ENCODE data around the gene SULT2A1.

Gene SULT2A1

DNA sequence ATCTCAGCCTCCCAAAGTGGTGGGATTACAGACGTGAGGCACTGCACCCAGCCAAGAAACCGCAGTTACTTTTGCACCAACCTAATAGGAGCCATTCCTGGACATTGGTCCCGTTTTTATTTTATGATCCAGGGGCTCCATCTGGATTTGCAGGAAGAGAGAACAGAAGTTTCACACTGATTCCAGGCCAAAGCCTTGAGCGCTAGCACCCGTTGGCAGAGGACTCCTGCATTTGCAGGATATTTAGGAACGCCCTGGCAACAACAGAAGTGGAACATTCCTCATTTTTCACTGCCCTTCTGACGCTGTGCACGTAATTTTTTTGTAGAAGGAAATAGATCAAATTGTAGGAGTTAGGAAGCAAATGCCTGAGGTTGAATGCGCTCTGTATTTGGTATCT lies 11.7 kb upstream of the SULT2A1 start:
- TF ChIP-seq, protein P1, sequence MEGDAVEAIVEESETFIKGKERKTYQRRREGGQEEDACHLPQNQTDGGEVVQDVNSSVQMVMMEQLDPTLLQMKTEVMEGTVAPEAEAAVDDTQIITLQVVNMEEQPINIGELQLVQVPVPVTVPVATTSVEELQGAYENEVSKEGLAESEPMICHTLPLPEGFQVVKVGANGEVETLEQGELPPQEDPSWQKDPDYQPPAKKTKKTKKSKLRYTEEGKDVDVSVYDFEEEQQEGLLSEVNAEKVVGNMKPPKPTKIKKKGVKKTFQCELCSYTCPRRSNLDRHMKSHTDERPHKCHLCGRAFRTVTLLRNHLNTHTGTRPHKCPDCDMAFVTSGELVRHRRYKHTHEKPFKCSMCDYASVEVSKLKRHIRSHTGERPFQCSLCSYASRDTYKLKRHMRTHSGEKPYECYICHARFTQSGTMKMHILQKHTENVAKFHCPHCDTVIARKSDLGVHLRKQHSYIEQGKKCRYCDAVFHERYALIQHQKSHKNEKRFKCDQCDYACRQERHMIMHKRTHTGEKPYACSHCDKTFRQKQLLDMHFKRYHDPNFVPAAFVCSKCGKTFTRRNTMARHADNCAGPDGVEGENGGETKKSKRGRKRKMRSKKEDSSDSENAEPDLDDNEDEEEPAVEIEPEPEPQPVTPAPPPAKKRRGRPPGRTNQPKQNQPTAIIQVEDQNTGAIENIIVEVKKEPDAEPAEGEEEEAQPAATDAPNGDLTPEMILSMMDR (IDR thresholded peaks at IDR 0.05; ENCODE audit: borderline replicate concordance, control extremely low read depth, extremely low read depth, insufficient read depth, missing control alignments): no peak
- in situ Hi-C loops (cut with MboI; ENCODE audit: low sequenced_read_pairs, unreplicated experiment): no loop called here
- no peak for DNase-seq (ENCODE audit: low spot score)

DNA sequence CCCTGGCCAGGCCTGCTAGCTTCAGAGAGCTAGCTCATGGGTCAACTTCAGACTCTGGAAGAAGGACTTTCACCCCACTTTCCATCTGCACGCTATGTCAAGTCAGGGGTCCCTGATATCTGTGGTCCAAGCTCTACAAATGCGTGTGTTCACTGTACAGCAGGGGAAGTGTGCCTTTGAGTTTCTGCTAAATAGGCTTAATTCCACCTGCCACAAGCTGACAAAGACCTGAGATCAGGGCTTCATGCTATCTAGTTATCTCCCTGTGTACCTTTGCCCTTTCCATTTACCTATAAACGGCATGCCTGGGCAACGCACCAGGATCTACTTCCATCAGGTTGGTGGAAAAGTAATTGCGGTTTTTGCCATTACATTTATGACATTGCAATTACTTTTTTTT lies 10.7 kb upstream of the SULT2A1 start:
- in situ Hi-C loops (cut with MboI; ENCODE audit: low sequenced_read_pairs, unreplicated experiment): no loop called here
- no peak for DNase-seq (ENCODE audit: low spot score)
- TF ChIP-seq, protein P1 (IDR thresholded peaks at IDR 0.05; ENCODE audit: borderline replicate concordance, control extremely low read depth, extremely low read depth, insufficient read depth, missing control alignments): no peak

DNA sequence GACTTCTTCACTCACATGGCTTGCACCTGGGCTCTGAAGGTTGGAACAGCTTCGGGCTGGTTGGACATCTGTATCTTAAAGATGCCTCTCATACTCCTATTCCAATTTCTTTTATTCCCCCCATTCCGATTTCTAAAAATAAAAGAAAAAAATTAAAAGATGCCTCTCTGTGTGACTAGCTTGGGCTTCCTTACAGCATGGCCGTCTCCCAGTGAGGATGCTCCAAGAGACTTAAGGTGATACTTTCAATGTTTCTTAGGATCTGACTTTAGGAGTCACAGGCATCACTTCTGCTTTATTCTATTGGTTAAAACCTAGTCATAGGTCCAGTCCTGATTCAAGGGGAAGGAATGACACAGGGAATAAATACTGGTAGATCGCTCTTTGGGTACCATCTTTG lies 9.9 kb upstream of the SULT2A1 start:
- DNase-seq (ENCODE audit: low spot score): no peak
- TF ChIP-seq, protein P1 (IDR thresholded peaks at IDR 0.05; ENCODE audit: borderline replicate concordance, control extremely low read depth, extremely low read depth, insufficient read depth, missing control alignments): no peak
- in situ Hi-C loops (cut with MboI; ENCODE audit: low sequenced_read_pairs, unreplicated experiment): no loop called here

GRCh38 chr19:47895165-47895782 lies 9.2 kb upstream of the SULT2A1 start:
- TF ChIP-seq, protein P1 (IDR thresholded peaks at IDR 0.05; ENCODE audit: borderline replicate concordance, control extremely low read depth, extremely low read depth, insufficient read depth, missing control alignments): no peak
- no peak for DNase-seq (ENCODE audit: low spot score)
- in situ Hi-C loops (cut with MboI; ENCODE audit: low sequenced_read_pairs, unreplicated experiment): no loop called here

- DNase-seq (ENCODE audit: low spot score): no peak
- in situ Hi-C loops (cut with MboI; ENCODE audit: low sequenced_read_pairs, unreplicated experiment): no loop called here
- TF ChIP-seq, protein P1 (IDR thresholded peaks at IDR 0.05; ENCODE audit: borderline replicate concordance, control extremely low read depth, extremely low read depth, insufficient read depth, missing control alignments): no peak
Observed at GRCh38 chr19:47891923-47892666, 6.0 kb upstream of the SULT2A1 start.

DNA sequence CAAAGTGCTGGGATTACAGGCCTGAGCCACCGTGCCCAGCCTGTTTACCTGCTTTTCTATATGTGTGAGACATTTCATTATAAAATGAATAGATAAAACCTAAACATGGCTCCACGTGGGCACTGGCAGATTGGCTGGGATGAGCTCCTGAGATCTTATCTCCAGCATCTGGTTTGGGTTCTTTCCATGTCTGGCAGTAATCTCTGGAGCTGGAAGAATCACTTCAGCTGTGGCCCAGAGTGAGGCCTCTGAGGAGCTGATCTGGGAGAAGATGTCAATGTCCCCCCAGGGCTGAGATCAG lies 5.5 kb upstream of the SULT2A1 start:
- TF ChIP-seq, protein P1 (IDR thresholded peaks at IDR 0.05; ENCODE audit: borderline replicate concordance, control extremely low read depth, extremely low read depth, insufficient read depth, missing control alignments): no peak
- in situ Hi-C loops (cut with MboI; ENCODE audit: low sequenced_read_pairs, unreplicated experiment): no loop called here
- DNase-seq (ENCODE audit: low spot score): no peak

Data from GM13976 (cell line).